DMS53 (cell line): ENCODE measurements around the gene SERPINB5.

Source experiments
- DNase-seq: peaks from one replicate; lab custom pipeline; 2025; lab: John Stamatoyannopoulos, UW

Gene SERPINB5

GRCh38 chr18:63527251-63527650, 50.5 kb downstream of the SERPINB5 start:
- no peak for DNase-seq

DNA sequence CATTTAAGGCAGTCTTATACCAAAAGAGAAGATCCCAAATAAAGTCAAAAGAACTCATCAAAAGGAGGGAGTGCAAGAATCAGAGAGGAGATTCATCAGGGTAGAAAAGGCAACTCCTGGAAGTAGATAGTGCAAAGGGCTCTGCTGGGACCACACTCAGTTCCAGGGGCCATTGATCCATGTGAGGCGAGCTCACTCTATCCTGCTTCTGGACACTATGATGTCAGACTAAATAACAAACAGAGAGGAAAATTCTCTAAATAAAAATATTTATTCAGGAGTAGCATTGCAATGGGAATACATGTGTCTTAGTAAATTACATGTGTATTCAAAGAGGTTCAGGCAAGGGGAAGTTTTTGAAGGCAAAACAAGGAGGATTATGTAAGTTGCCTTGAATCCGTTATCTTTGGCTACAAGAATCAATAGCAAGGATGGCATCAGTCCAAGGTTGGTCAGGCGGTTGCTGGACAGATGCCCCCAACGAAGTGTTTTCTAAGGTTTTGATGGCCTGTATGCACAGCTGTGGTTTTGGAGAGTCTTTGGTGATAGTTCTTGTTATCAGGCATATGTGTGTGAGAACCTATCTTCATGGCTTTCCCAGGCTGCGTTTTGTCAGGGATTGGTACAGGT, 52.2 kb downstream of the SERPINB5 start:
- no peak for DNase-seq

DNA sequence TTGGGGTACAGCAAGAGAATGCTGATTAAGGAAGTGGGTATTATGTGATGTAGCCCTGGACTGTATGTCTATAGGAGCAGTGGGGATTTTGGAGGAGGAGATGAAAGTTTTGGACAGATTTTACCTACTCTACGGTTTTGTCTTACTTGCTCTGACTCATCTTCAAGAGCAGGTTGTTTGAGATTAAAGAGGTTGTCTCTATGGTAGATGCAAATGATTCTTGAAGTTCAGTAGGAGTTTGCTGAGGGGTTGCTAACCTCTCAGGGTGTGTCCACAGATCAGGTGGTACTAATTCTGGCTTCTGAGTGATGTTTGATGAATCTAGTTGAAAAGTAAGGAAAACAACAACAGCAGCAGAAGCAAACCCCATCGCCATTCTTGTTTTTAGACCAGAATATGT, 55.7 kb downstream of the SERPINB5 start:
- no peak for DNase-seq

DNA sequence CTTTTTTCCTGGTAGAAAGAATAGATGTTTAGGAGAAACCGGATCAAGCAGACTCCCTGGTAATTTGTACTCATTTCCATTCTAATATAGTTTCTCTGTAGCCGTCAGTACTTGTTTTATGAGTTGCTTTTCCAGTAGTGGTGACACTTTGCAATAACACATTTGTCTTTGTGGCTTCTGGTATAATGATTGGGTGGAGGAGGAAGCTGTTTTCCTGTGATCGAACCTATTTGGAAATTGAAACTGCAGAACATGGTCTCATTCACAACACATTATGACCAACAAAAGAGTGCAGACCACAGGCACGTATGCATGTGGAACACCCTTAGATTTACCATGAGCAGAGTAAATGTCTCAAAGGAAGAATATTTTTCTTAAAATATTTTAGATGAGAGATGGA, 57.9 kb downstream of the SERPINB5 start:
- DNase-seq, result no peak

DNA sequence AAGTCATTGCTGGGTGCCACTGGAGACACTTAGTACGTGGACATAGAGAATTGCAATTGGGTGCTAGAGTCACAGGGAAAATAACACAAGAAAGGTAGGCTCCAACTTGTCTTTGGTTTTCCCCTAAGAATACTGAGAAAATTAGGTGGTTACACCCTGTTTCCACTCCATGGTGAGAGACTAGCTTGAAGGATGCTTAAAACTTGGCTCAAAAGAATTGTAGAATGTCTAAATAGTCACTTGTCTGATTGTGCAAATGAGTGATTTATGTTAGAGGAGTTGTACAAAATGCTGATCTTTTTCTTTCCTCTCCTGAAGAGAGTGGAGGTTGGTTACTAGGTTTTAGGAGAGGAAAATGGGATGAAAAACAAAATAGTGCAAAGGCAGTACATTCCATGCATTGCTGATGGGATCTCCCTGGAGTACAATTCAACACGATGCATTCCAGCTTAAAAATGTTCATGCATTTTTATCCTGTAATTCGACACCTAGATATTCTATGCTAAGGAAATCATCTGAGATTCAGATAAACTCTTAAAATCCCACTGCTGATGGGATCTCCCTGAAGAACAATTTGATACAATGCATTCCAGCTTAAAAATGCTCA, 63.2 kb downstream of the SERPINB5 start:
- DNase-seq, result no peak

DNA sequence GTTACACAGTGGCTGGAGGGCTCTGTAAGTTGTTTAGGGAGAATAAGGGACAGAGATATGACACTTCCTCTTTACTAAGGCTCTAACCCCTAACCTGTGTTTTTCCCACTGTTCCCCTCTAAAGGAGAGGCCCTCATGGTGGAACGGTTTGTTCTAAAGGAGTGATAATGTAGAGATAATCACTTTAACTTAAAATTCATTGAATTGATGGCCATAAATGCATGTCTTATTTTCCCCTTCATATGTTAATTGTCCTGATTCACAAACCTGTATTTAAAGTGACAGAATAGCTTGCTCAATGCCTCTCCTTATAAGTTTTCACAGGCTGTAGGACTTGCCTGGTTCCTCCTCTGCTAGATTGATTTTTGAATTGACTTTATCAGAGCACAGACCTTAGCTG, 65.3 kb downstream of the SERPINB5 start, which contains the start of gene SERPINB12:
Gene SERPINB12 (plus strand): TSS at position 301 of the 400 bp plus-strand sequence. CDS start 13,791 bp downstream, outside the sequence.
- no peak for DNase-seq

GRCh38 chr18:63544017-63544416, 67.3 kb downstream of the SERPINB5 start:
- DNase-seq, result no peak

- no peak for DNase-seq
These were observed 68.2 kb downstream of the SERPINB5 start for GRCh38 chr18:63545000-63545399.

DNA sequence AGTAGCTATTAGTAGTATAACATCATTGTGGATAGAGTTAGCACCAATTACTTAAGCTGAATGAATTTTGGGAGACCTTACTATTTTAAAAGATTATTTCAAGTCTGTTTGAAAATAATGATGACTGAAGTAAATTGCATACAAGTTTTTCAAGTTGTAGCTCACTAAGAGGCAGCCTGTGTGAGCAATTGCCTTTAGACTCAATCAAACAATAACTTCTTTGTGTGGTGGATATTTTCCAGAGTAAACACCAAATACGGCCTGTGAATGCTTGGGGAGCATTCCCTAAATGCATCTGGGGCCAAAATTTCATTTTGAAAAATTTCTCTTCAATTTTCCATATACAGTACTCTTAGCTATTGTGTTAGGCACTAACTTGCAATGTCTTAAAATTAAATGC, 73.3 kb downstream of the SERPINB5 start:
- DNase-seq, result no peak

GRCh38 chr18:63551769-63552168, 75.0 kb downstream of the SERPINB5 start:
- no peak for DNase-seq

DNA sequence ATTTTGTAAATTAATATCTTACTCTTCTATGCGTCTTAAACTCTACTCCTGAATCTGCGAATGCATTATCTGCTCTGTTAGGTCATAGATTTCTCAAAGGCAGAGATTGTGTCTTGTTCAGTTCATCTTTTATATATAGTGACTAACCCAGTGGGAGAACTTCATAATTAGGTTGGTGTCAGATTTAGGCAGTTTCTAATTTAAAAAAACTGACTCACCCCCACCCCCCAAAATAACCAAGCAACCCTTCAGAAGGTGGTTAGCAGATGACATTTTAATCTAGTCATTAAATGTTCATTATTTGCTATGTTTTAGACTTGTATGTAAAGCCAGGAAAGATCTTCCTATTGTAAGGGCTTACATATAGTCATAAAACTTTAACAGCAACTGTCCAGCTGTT, 75.8 kb downstream of the SERPINB5 start:
- no peak for DNase-seq

- DNase-seq, result no peak
These were observed 76.3 kb downstream of the SERPINB5 start for GRCh38 chr18:63553081-63553480.
